Stomach (tissue), 4 donors: ENCODE results near the gene ACTA1.

Source experiments
- CTCF ChIP-seq, 7 experiments: fragments of 450-650 bp in 4 of 7; fragments of 200-600 bp in 3 of 7; sonication (generic) in 3 of 7; IDR thresholded peaks; one replicate each; pipeline ENCODE4 v1.5.1; 2016 to 2019; ENCODE audit warnings: antibody characterized with exemption in 7 of 7, control low read depth in 2 of 7, mild to moderate bottlenecking in 1 of 7
- POLR2A ChIP-seq, 4 donors: fragments of 450-650 bp; IDR thresholded peaks; one replicate each; pipeline ENCODE4 v1.6.1; 2016; ENCODE audit warnings: antibody characterized with exemption in 4 of 4, control low read depth in 2 of 4, mild to moderate bottlenecking in 1 of 4, moderate library complexity in 1 of 4

DNA sequence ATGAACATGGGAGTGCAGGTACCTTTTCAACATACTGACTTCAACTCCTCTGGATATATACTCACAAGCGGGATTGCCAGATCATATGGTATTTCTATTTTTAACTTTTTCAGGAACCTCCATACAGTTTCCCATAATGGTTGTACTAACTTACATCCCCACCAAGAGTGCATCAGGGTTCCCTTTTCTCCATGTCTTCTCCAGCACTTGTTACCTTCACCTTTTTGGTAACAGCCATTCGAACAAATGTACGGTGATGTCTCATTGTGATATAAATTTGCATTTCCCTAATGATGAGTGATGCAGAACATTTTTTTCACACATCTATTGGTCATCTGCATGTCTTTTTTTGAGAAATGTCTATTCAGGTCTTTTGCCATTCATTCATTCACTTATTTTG is 25.9 kb upstream of the ACTA1 start:
- no peak for TF ChIP-seq CTCF (IDR thresholded peaks at IDR 0.05)
- no peak for TF ChIP-seq POLR2A (IDR thresholded peaks at IDR 0.05)
